NCI-H1694 treated with DMSO at 0.1 percent for 48 hours (cell line): ENCODE measurements around the gene PACSIN1.
A peak's percentile ranks its signal among the peaks of the same experiment; 100 is the strongest.

Experiments used
- DNase-seq: peaks from one replicate; lab custom pipeline; 2025; lab: John Stamatoyannopoulos, UW

The PACSIN1 gene

DNA sequence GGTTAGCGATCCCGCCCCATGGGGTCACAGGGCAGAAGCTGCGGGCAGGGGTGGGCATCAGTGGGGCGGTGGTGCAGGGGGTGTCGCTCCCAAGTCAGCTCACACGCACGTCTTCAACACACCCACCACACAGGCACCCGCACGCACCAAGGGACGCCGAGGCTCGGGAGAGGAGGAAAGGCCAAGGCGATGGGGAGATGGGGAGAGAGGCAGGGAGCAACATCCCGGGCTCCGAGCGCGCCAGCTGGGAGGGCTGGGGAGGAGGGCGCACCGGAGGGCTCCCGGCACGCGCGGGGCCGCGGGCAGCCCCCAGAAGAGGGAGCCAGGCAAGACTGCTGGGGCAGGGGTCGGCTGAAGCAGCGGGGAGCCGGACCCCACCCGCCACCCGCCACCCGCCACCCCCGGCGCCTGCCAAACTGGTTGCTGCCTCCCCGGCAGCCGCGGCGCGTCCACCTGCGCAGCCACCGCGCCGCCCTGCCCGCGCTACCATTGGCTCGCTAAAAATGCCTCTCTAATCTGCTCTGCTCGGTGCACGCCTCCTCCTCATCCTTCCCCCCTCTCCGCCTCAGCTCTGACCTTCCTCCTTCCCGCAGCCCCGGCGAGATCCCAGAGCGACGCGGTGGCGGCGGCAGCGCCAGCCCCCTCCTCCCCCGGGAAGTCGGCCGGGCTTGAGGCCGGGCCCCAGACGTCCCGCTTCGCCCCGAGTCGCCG, at the start of gene PACSIN1:
Gene PACSIN1, plus strand, starts transcription at position 546 of the 711 bp plus-strand sequence. CDS start 60,230 bp downstream, outside the sequence.
- no peak for DNase-seq

GRCh38 chr6:34416877-34417371, 49.0 kb upstream of the PACSIN1 start:
- no peak for DNase-seq

GRCh38 chr6:34418367-34418766, 47.5 kb upstream of the PACSIN1 start:
- DNase-seq, result no peak

GRCh38 chr6:34423254-34423653, 42.6 kb upstream of the PACSIN1 start:
- DNase-seq, result no peak

GRCh38 chr6:34424200-34425131, 41.4 kb upstream of the PACSIN1 start:
- no peak for DNase-seq

DNA sequence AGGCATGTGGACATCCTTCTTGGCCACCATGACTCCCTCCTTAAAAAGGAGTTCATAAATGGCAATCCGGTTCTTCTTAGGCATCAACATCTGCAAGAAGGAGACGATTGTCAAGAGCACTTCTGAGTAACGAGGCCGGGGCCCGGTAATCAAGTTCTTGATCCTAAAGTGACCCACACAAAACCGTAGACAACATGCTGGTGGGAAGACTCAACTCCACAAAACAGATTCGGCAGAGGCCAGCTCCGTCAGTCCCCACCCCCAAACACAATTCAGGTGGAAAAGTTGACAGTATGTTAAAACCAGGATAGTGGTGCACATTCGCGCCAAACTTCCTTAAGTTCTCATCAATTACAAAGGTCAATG, 40.8 kb upstream of the PACSIN1 start:
- no peak for DNase-seq

- DNase-seq, result peak; percentile 72
Observed at GRCh38 chr6:34425498-34426410, 40.1 kb upstream of the PACSIN1 start, which contains the start of gene RPS10. Gene RPS10, minus strand, starts transcription at chr6:34426069. Its CDS starts 848 bp downstream, at chr6:34425221.

DNA sequence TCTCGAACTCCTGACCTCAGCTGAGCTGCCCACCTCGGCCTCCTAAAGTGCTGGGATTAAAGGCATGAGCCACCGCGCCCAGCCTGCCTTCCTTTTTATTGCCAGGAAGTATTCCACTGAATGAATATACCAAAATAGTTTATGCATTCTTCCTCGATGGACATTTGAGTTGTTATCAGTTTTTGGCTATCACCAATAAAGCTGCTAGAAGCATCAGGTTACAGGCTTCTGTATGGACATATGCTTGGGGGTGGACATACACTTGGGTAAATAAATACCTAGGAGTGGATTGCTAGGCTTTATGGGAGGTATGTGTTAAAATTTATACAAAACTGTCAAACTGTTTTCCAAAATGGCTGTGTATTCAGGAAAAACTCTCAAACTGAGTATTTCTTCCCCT, 30.0 kb upstream of the PACSIN1 start:
- no peak for DNase-seq

GRCh38 chr6:34436803-34437643, 28.9 kb upstream of the PACSIN1 start:
- no peak for DNase-seq

- DNase-seq, result no peak
Observed at GRCh38 chr6:34437644-34437970, 28.3 kb upstream of the PACSIN1 start.

- DNase-seq, result no peak
Observed at GRCh38 chr6:34438705-34439104, 27.2 kb upstream of the PACSIN1 start.

- DNase-seq, result no peak
Observed at GRCh38 chr6:34439442-34439841, 26.4 kb upstream of the PACSIN1 start.

DNA sequence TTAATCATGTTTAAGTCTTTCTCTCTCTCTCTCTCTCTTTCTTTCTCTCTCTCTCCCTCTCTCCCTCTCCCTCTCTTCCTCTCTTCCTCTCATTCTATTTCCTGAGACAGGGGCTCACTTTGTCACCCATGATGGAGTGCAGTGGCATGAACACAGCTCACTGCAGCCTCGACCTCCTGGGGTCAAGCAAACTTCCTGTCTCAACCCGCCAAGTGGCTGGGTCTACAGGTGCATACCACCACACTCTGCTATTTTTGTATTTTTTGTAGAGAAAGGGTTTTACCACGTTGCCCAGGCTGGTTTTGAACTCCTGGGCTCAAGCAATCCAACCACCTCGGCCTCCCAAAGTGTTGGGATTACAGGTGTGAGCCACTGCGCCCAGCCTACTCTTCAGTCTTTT, 24.4 kb upstream of the PACSIN1 start:
- DNase-seq, result no peak

- no peak for DNase-seq
Observed at GRCh38 chr6:34445313-34445860, 20.5 kb upstream of the PACSIN1 start.

- DNase-seq, result no peak
Observed at GRCh38 chr6:34447386-34447785, 18.5 kb upstream of the PACSIN1 start.

DNA sequence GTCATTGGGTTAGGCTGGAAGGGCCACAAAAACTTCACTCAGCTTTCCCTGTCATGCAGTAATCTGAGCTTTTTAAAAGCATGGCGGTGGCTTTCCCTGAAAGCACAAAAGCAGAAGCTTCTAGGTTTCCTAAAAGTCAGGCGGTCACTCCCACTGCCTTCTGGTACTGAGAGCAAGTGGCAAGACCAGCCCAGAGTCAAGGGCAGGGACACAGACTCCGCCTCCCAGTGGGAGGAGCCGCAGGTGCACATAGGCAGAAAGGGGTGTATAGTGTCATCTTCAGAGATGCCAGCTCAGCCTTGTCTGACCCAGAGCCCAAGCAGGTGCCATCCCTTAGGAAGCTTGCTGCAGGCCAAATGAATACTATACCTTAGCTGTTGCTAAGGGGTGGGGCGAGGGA, 18.0 kb upstream of the PACSIN1 start:
- no peak for DNase-seq

DNA sequence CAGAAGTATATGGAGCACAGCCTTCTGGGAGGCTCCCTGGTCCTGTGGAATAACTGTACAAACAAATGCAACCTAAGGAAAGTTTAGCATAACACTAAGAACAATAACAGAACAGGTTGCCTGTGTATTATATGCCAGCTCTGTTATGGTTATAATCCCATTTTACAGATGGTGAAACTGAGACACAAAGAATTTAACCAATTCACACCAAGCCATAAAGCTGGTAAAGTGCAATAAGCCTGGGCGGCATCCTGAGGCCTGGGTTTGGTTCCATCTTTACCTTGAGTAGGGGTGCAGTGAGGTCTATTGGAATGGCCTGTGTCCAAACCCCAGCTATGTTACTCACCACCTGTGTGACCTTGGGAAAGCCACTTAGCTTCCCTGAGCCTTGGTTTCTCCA, 14.7 kb upstream of the PACSIN1 start:
- DNase-seq, result no peak

DNA sequence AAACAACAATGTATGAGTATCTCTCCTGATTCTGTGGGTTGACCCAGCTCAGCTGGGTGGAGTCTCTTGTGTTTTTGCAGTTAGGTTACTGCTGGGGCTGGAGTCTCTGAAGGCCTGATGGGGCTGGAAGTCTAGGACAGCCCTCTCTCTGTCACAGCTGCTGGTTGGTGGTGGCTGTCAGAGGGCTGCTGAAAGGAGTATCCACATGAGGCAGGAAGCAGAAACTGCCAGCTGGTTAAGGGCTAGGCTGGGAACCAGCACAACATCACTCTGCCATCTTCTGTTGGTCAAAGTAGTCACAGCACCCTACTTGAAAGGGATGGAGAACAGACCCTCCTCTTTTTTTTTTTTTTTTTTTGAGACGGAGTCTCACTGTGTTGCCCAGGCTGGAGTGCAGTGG, 10.0 kb upstream of the PACSIN1 start:
- DNase-seq, result no peak

- no peak for DNase-seq
Observed at GRCh38 chr6:34457382-34457741, 8.5 kb upstream of the PACSIN1 start.

- no peak for DNase-seq
Observed at GRCh38 chr6:34457742-34458735, 7.8 kb upstream of the PACSIN1 start.
